Sigmoid colon (tissue), 4 donors: ENCODE measurements around the gene SLCO3A1.

ENCODE experiments used
- EP300 ChIP-seq, 4 donors: sonication (generic); formaldehyde crosslinking; IDR thresholded peaks; one replicate each; pipeline ENCODE4 v1.6.1; 2017; ENCODE audit warnings: antibody characterized with exemption in 4 of 4
- POLR2A ChIP-seq, 2 donors: fragments of 450-650 bp; IDR thresholded peaks; one replicate each; pipeline ENCODE4 v1.6.1; 2016; ENCODE audit warnings: antibody characterized with exemption in 2 of 2, mild to moderate bottlenecking in 2 of 2, moderate library complexity in 2 of 2
- POLR2AphosphoS5 ChIP-seq, 4 donors: sonication (generic); formaldehyde crosslinking; IDR thresholded peaks; one replicate each; pipeline ENCODE4 v1.6.1; 2017; ENCODE audit warnings: antibody characterized with exemption in 4 of 4
- TF ChIP-seq, protein P1 (sequence below), 4 experiments: fragments of 450-650 bp in 3 of 4; fragments of 200-600 bp in 1 of 4; IDR thresholded peaks; one replicate each; pipeline ENCODE4 v1.5.1; 2016 to 2019; ENCODE audit warnings: antibody characterized with exemption in 4 of 4, mild to moderate bottlenecking in 3 of 4, moderate library complexity in 2 of 4

- TF ChIP-seq, protein P1, sequence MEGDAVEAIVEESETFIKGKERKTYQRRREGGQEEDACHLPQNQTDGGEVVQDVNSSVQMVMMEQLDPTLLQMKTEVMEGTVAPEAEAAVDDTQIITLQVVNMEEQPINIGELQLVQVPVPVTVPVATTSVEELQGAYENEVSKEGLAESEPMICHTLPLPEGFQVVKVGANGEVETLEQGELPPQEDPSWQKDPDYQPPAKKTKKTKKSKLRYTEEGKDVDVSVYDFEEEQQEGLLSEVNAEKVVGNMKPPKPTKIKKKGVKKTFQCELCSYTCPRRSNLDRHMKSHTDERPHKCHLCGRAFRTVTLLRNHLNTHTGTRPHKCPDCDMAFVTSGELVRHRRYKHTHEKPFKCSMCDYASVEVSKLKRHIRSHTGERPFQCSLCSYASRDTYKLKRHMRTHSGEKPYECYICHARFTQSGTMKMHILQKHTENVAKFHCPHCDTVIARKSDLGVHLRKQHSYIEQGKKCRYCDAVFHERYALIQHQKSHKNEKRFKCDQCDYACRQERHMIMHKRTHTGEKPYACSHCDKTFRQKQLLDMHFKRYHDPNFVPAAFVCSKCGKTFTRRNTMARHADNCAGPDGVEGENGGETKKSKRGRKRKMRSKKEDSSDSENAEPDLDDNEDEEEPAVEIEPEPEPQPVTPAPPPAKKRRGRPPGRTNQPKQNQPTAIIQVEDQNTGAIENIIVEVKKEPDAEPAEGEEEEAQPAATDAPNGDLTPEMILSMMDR (IDR thresholded peaks at IDR 0.05), result no peak
- TF ChIP-seq POLR2AphosphoS5 (IDR thresholded peaks at IDR 0.05), result no peak
- no peak for TF ChIP-seq POLR2A (IDR thresholded peaks at IDR 0.05)
- no peak for TF ChIP-seq EP300 (IDR thresholded peaks at IDR 0.05)
Observed at GRCh38 chr15:92035551-92035950, 182.0 kb downstream of the SLCO3A1 start.
